NCI-H1105 (cell line): ENCODE results near the gene ARHGAP9.
"Not testable (repeated sequence)": the region's sequence is repeated elsewhere in the genome, so short reads cannot be mapped to it uniquely, and the experiment has no call there.

Experiments
- DNase-seq: peaks from one replicate; lab custom pipeline; 2025; lab: John Stamatoyannopoulos, UW

ARHGAP9 gene

DNA sequence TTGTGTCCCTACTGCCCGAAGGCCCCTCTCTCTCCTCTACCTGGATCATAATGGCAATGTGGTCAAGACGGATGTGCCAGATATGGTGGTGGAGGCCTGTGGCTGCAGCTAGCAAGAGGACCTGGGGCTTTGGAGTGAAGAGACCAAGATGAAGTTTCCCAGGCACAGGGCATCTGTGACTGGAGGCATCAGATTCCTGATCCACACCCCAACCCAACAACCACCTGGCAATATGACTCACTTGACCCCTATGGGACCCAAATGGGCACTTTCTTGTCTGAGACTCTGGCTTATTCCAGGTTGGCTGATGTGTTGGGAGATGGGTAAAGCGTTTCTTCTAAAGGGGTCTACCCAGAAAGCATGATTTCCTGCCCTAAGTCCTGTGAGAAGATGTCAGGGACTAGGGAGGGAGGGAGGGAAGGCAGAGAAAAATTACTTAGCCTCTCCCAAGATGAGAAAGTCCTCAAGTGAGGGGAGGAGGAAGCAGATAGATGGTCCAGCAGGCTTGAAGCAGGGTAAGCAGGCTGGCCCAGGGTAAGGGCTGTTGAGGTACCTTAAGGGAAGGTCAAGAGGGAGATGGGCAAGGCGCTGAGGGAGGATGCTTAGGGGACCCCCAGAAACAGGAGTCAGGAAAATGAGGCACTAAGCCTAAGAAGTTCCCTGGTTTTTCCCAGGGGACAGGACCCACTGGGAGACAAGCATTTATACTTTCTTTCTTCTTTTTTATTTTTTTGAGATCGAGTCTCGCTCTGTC, 22.8 kb downstream of the ARHGAP9 start:
- DNase-seq = no peak

DNA sequence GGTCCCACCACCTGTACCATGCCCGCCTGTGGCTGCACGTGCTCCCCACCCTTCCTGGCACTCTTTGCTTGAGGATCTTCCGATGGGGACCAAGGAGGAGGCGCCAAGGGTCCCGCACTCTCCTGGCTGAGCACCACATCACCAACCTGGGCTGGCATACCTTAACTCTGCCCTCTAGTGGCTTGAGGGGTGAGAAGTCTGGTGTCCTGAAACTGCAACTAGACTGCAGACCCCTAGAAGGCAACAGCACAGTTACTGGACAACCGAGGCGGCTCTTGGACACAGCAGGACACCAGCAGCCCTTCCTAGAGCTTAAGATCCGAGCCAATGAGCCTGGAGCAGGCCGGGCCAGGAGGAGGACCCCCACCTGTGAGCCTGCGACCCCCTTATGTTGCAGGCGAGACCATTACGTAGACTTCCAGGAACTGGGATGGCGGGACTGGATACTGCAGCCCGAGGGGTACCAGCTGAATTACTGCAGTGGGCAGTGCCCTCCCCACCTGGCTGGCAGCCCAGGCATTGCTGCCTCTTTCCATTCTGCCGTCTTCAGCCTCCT, 23.4 kb downstream of the ARHGAP9 start:
- no peak for DNase-seq

DNA sequence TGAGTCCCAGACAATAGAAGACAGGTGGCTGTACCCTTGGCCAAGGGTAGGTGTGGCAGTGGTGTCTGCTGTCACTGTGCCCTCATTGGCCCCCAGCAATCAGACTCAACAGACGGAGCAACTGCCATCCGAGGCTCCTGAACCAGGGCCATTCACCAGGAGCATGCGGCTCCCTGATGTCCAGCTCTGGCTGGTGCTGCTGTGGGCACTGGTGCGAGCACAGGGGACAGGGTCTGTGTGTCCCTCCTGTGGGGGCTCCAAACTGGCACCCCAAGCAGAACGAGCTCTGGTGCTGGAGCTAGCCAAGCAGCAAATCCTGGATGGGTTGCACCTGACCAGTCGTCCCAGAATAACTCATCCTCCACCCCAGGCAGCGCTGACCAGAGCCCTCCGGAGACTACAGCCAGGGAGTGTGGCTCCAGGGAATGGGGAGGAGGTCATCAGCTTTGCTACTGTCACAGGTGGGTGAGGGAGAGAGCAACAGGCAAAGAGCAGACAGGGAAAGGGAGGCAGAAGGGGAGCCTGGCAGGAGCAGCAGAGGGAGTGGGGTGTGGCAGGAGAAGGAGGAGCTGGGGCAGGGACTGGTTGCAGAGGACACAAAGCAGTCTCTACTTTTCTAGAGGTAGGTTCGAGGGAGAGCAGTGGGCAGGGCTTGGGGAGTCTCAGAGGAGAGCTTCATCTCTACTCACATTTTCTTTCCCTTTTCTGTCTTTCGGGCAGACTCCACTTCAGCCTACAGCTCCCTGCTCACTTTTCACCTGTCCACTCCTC, 24.1 kb downstream of the ARHGAP9 start:
- no peak for DNase-seq

DNA sequence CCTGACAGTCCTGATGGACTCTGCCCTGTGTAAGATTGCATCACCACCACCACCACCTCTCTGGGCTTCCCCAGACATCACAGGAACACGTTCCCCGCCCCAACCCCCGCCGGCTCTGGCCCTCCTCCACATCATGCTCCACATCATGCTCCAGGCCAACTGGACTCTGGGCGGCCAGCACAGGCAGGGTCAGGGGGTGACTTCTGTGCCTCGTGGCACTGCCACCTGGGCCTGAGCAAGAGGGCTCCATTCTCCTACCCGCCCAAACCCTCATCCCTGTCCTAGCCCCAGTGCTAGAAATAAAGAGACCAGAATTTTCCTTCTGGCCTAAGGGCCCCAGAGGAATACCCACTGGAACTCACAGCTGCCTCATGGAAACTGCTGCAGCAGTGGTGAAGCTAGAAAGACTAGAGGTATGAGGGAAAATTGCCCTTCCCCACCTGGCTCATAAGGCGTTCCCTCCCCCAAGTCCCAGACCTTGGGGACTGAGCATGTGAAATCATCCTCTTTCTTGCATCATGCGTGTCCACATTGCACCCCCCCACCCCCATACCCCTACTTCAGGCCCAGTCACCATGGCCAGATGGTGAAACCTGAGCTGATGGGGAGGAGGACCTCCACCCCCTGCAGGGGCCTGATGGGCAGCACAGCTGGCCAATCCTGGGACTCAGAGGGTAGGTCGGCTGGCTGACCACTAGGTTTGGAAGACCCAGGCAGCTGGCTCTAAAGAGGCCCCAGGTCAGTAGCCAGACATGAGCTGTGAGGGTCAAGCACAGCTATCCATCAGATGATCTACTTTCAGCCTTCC, 24.9 kb downstream of the ARHGAP9 start, which contains the start of gene INHBE:
INHBE (plus strand) TSS at position 742 of the 808 bp plus-strand sequence. CDS start 230 bp downstream, outside the sequence.
- no peak for DNase-seq

DNA sequence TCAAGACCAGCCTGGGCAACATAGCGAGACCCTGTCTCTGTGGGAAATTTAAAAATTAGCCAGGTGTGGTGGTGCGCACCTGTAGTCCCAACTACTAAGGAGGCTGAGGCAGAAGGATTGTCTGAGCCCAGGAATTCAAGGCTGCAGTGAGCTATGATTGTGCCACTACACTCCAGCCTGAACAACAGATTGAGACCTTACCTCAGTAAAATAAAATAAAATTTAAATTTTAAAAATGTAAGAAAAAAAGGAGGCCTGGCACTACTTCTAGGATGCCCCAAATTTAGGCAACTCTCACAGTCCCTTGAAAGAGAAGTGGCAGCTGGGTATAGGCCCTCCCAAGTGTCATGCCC, 25.5 kb downstream of the ARHGAP9 start:
- no peak for DNase-seq

DNA sequence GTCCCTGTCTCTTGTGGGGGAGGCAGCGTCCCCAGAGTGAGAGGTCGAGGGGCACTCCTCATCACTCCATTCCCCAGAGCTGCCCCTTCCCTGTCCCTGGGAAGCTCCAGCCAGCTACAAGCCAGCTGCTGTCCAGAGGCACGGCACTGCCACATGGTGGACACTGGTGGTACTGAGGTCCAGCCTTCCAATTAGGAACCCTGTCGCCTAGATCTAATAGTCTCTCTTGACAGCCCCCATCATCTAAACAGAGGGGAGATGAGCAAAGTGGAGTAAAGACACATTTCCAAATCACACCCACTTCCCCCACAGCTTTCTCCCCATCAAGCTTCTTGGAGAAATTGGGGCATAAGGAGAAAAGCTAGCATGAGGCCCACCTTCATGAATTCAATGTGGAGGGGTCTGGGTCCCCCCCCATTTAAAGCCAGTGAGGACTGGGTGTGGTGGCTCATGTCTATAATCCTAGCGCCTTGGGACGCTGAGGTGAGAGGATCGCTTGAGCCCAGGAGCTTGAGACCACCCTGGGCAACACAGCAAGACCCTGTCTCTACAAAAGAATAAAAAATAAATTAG, 26.6 kb downstream of the ARHGAP9 start:
- peak; percentile 20 for DNase-seq

DNA sequence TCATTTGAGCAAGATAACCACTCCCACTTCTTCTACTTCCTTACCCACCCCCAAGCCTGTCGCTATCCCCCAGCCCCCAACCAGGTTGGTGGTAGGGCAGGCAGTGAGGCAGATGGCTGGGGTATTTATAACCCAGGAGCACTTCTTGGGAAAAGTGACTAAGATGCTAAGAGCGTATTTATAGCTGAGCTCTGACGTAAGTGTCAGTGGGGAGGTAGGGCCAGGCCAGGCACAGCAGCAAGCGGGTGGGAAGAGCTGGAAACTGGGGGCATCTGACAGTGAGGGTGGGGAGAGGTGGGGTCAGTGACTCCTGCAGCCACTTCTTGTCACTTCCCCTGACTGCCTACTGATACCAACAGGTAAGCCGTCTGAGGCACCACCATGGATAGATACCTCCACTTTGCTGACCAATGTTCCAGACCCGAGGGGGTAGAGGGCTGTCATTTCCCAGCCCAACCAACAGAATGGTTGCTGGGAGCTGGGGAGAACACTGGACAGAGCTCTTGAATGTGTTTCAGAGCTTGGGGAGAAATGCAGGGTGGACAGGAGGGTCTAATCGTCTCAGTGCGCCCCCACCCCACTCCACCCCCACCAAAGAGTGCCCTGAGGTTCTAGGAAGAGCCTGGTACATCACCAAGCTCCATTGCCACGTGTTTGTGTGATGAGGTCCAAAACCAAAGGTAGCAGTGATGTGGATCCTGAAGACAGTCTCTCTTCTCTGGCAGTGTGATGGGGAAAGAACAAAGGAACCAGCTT, 27.3 kb downstream of the ARHGAP9 start:
- no peak for DNase-seq

DNA sequence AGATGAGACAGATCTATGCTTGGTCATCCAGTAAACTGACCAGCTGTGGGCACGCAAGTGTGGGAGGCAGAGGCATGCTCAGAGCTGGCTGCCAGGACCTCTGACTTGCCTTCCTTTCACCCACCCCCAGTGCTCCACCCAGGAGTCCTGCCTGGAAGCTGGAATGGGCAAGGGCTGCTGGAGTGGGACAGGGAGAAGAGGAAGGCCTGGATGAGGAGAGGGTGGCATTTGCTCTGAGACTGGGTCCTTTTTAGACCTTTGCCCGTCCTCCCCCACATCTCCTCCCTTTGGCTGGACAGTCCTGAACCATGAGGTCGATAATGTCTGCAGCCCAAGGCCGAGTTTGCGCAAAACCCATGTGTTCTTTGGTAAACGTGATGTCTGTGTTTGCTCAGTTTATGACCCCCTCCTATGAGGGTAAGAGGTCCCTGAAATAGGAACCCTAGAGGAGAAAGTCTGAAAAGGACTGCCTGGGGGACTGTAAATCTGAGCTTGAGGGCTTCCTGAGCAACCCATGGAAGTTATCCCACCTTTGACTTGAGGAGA, 28.4 kb downstream of the ARHGAP9 start:
- no peak for DNase-seq

DNA sequence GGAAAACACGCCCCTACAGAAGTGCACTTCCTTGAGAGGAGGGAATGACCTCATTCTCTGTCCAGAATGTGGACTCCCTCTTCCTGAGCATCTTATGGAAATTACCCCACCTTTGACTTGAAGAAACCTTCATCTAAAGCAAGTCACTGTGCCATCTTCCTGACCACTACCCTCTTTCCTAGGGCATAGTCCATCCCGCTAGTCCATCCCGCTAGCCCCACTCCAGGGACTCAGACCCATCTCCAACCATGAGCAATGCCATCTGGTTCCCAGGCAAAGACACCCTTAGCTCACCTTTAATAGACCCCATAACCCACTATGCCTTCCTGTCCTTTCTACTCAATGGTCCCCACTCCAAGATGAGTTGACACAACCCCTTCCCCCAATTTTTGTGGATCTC, 29.6 kb downstream of the ARHGAP9 start:
- DNase-seq = no peak

DNA sequence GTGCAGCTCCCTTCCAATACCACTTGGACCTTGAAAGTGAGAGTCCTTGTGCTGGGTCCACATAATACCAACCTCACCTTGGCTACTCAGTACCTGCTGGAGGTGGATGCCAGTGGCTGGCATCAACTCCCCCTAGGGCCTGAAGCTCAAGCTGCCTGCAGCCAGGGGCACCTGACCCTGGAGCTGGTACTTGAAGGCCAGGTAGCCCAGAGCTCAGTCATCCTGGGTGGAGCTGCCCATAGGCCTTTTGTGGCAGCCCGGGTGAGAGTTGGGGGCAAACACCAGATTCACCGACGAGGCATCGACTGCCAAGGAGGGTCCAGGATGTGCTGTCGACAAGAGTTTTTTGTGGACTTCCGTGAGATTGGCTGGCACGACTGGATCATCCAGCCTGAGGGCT, 30.3 kb downstream of the ARHGAP9 start:
- no peak for DNase-seq

DNA sequence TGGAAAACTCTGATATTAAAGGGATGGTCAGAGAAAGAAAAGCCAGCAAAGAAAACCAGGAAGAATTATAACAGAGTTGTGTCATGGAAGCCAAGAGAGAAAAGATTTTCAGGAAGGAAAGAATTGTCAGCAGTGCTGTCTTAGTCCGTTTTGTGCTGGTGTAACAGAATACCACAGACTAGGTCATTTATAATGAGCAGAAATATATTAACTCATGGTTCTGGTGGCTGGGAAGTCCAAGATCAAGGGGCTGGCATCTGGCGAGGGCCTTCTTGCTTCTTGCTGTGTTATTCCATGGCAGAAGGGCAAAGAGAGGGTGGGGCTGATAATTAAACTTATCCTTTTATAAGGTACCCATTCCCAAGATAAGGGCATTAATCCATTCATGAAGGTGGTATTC, 31.0 kb downstream of the ARHGAP9 start:
- no peak for DNase-seq

DNA sequence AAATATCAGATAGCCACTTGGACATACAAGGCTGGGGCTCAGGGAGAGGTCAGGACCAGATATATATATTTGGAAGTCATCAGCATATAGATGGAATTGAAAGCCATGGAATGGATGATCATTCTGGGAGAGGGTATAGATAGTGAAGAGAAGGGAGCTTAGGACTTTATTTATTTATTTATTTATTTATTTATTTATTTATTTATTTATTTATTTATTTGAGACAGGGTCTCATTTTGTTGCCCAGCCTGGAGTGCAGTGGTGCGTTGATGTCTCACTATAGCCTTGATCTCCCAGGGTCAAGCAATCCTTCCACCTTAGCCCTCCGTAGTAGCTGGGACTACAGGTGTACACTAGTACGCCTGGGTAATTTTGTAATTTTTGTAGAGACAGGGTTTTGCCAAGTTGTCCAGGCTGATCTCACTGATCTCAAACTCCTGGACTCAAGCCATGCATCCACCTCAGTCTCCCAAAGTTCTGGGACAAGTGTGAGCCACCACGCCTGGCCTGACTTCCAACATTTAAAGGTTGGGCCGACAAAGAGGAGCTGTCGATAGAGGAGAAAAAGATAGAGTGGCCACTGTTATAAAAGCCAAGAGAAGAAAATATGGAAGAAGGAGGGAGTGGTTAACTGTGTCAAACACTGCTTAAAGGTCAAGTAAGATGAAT, 33.2 kb downstream of the ARHGAP9 start:
- DNase-seq = no peak

DNA sequence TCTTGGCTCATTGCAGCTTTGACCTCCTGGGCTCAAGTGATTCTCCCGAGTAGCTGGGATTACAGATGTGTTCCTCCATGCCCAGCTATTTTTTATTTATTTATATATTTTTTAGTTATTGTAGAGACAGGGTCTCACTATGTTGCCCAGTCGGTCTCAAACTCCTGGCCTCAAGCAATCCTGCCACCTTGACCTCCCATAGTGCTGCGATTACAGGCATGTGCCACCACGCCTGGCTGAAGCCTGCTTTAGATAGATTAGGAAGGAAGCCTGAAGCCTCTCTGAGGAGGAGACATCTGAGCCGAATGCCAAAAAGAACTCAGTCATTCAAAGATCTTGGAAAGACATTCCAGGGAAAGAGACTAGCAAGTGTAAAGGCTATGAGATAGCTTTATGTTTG, 34.9 kb downstream of the ARHGAP9 start:
- DNase-seq = no peak

DNA sequence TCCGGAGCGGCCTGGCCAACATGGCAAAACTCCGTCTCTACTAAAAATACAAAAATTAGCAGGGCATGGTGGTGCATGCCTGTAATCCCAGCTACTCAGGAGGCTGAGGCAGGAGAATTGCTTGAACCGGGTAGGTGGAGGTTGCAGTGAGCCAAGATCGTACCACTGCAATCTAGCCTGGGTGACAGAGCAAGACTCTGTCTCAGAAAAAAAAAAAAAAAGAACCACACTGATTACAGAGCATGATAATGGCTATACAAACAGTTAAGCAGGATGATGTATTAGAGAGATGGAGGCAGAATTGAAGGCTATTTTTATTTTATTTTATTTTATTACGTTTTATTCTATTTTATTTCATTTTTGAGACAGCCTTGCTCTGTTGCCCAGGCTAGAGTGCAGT, 35.3 kb downstream of the ARHGAP9 start:
- DNase-seq = not testable (repeated sequence)

DNA sequence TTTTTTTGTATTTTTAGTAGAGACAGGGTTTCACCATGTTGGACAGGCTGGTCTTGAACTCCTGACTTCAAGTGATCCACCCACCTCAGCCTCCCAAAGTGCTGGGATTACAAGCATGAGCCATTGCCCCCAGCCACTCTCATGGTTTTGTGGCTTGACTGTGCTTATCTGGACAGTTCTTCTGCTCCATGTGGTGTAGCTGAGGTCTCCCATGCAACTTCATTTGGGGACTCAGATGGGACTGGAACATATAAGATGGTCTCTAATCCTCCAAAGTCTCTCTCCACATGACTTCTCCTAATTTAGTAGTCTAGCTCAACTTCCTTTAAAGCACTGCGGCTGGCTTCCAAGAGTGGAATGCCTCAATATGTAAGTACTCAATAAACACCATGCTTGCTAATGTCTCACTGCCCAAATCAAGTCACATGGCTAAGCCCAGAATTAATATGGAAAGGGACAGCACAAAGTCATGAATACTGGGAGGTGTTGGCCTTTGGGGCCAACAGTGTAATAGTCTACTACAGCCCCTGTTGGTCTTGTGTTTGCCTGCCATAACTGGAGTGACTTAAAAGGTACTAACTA, 37.7 kb downstream of the ARHGAP9 start:
- no peak for DNase-seq

DNA sequence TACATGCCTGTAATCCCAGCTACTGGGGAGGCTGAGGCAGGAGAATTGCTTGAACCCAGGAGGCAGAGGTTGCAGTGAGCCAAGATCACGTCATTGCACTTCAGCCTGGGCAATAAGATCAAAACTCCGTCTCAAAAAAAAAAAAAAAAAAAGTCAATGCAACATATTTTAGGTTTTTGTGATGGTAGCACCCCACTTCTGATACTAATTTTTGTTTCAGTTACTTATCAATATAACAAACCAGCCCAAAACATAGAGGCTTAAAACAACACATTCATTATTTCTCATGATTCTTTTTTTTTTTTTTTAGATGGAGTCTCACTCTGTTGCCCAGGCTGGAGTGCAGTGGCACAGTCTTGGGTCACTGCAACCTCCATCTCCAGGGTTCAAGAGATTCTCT, 38.3 kb downstream of the ARHGAP9 start:
- not testable (repeated sequence) for DNase-seq

DNA sequence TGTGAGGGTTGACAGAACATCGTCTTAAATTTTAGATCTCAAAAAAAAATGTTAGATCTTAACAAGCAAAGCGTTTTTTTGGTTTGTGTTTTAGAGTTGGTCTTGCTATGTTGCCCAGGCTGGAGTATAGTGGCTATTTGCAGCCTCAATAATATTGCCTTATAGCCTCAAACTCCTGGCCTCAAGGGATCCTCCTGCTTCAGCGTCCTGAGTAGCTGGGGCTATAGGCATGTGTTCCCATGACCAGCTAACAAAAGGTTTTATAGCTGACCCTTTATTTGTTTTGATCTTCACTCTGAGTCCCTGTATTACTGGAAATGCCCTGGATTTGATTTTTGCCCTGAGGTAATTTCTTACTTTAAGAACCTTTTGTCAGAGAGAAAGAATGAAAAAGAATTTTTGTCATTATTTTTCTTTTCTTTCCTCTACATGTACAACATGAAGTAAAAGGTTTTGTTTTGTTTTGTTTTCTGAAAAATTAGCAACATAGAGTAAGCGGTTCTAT, 39.9 kb downstream of the ARHGAP9 start:
- no peak for DNase-seq

DNA sequence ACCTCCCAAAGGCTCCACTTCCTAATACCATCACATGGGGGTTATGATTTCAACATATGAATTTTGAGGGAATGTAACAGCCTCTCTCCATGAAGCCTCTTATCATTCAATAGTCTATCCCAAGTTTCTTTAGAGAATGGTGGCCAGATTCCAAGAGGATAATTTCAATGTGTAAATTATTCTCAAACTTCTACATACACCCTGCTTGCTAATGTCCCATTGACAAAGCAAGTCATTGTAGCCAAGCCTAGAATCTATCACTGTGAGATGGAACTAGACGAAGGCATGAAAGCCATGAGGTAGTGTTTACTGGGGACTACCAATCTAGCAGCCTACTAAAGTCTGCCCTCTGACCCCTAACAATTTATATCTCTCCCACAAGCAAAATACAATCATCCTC, 41.3 kb downstream of the ARHGAP9 start:
- DNase-seq = no peak

DNA sequence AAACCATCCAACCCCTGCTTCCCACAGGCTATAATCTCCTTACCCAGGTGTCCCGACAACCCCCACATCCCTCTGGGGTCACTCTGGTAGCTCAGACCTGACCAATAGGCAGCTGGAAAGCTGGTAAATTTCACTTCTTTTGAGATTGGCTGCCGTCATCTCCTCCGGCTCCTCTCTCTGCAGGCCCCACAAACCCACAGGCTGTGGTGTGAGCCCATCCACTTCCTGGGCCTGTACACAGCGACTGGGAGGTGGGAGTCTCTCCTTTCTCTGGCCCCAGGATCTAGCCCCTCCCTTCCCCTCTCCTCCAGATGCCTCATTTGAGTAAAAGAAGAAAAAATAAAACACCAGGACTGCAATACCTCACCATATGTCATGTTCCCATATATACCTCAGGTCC, 44.4 kb downstream of the ARHGAP9 start:
- no peak for DNase-seq
